Measurements from ENCODE around the gene TTN.

Gene TTN

GRCh38 chr2:178827111-178827510 lies 19.9 kb upstream of the TTN start:
- Histone ChIP-seq H3K27me3 (replicated peaks; ENCODE audit: control insufficient read depth, insufficient read depth, low read length) (no peaks in the 10 kb centered on the region), H3K4me3 (replicated peaks; ENCODE audit: low read depth, low read length) (no peak overlapping the region), H3K36me3 (ENCODE audit: control insufficient read depth, insufficient read depth, low read length) (no peaks in the 10 kb centered on the region)
- no peak for TF ChIP-seq CTCF (IDR thresholded peaks at IDR 0.05; ENCODE audit: insufficient read depth, low read length, poor library complexity, severe bottlenecking)
- no peak for DNase-seq (ENCODE audit: extremely low read depth, insufficient read length)

GRCh38 chr2:178825183-178825582 lies 18.0 kb upstream of the TTN start:
- no peak for DNase-seq (ENCODE audit: extremely low read depth, insufficient read length)
- no peak overlapping the region for H3K4me3 ChIP-seq (replicated peaks; ENCODE audit: low read depth, low read length)
- TF ChIP-seq CTCF (IDR thresholded peaks at IDR 0.05; ENCODE audit: insufficient read depth, low read length, poor library complexity, severe bottlenecking): no peak

GRCh38 chr2:178824181-178824580 lies 17.0 kb upstream of the TTN start:
- no peak overlapping the region for H3K4me3 ChIP-seq (replicated peaks; ENCODE audit: low read depth, low read length)
- TF ChIP-seq CTCF (IDR thresholded peaks at IDR 0.05; ENCODE audit: insufficient read depth, low read length, poor library complexity, severe bottlenecking): no peak
- H3K36me3 ChIP-seq (ENCODE audit: control insufficient read depth, insufficient read depth, low read length): no peaks in the 10 kb centered on the region
- no peak for DNase-seq (ENCODE audit: extremely low read depth, insufficient read length)
- H3K27me3 ChIP-seq (replicated peaks; ENCODE audit: control insufficient read depth, insufficient read depth, low read length): no peaks in the 10 kb centered on the region

More at GRCh38 chr2:178825183-178825582, 18.0 kb upstream of the TTN start:
- Histone ChIP-seq H3K27me3 (replicated peaks; ENCODE audit: control insufficient read depth, insufficient read depth, low read length) (no peaks in the 10 kb centered on the region), H3K36me3 (ENCODE audit: control insufficient read depth, insufficient read depth, low read length) (no peaks in the 10 kb centered on the region)

- DNase-seq (ENCODE audit: extremely low read depth, insufficient read length): peak; percentile 29
- Histone ChIP-seq H3K4me3 (replicated peaks; ENCODE audit: low read depth, low read length) (no peak overlapping the region), H3K27me3 (replicated peaks; ENCODE audit: control insufficient read depth, insufficient read depth, low read length) (no peaks in the 10 kb centered on the region), H3K36me3 (ENCODE audit: control insufficient read depth, insufficient read depth, low read length) (no peaks in the 10 kb centered on the region)
- TF ChIP-seq CTCF (IDR thresholded peaks at IDR 0.05; ENCODE audit: insufficient read depth, low read length, poor library complexity, severe bottlenecking): no peak
These were observed 12.8 kb upstream of the TTN start for GRCh38 chr2:178819992-178820391.

DNA sequence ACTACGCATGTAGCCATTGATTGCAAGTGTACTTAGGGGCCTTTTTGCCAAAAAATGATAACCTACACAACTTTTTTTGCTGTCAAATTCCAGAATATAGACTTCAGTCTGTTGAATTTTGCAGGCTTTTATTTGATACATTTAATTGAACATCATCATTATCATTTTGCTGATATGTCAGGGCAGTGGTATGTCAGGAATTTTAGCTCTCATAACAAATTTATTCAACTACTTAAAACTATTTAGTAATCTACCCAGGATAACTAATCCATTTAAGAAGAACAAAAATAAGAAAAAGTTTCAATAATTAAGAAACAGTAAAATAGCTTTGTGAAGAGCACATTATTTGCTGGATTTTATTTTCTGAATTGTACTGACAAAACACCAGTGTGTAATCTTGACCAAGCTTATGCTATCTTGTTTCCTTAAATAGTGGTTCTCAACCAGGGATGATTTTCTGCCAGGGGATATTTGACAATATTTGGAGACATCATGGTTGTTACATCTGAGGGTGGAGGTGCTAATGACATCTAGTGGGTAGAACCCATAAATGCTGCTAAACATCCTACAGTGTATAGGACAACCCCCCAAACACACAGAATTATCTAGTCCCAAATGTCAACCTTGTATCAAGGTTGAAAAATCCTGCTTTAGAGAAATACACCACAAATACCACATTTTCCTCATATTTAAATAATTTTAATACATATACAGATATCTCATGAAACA lies 12.1 kb upstream of the TTN start:
- Histone ChIP-seq H3K4me3 (replicated peaks; ENCODE audit: low read depth, low read length) (no peak overlapping the region), H3K27me3 (replicated peaks; ENCODE audit: control insufficient read depth, insufficient read depth, low read length) (no peaks in the 10 kb centered on the region), H3K36me3 (ENCODE audit: control insufficient read depth, insufficient read depth, low read length) (no peaks in the 10 kb centered on the region)
- no peak for DNase-seq (ENCODE audit: extremely low read depth, insufficient read length)
- TF ChIP-seq CTCF (IDR thresholded peaks at IDR 0.05; ENCODE audit: insufficient read depth, low read length, poor library complexity, severe bottlenecking): peak; percentile 22

DNA sequence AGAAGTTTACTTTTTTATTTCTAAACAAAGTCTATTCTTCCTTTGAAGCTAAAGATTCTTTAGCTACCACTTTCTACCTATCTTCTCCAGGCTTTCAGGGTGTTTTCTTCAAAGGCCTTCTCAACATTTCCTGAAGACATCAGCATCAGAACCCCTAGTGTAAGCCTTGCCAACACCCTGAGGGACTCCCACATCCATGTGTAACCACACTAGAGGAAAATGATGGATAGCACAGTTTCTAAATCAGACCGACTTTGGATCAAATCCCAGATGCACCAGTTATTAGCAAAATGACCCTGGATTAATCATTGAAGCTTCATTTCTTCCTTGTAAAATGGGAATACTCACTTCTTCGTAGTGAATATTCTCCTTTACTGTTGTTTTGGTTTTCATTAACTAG lies 4.7 kb upstream of the TTN start:
- Histone ChIP-seq H3K27me3 (replicated peaks; ENCODE audit: control insufficient read depth, insufficient read depth, low read length) (no peaks in the 10 kb centered on the region), H3K4me3 (replicated peaks; ENCODE audit: low read depth, low read length) (no peak overlapping the region), H3K36me3 (ENCODE audit: control insufficient read depth, insufficient read depth, low read length) (no peaks in the 10 kb centered on the region)
- TF ChIP-seq CTCF (IDR thresholded peaks at IDR 0.05; ENCODE audit: insufficient read depth, low read length, poor library complexity, severe bottlenecking): no peak
- no peak for DNase-seq (ENCODE audit: extremely low read depth, insufficient read length)
